ENCODE data around the gene VTCN1.
"Not testable (repeated sequence)": the region's sequence is repeated elsewhere in the genome, so short reads cannot be mapped to it uniquely, and the experiment has no call there.

The VTCN1 gene

DNA sequence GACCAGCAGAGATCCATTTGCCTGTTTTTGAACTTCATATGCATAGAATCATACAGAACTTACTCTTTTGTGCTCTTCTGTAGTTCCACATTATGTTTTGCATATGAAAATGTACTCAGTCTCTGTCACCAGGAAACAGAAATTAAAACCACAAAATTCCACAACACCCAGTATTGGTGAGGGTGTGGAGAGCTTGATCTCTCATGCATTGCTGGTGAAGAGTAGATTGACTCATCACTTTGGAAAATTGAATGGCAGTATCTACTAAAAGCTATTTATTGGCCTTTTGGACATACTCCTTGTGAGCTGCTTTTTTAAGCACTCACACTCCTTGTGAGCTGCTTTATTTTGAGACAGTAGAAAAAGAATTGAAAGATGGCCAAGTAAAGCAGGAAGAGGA lies 43.3 kb downstream of the VTCN1 start:
- no peak for DNase-seq (ENCODE audit: low read depth in 2 of 3, low spot score in 1 of 3)

DNA sequence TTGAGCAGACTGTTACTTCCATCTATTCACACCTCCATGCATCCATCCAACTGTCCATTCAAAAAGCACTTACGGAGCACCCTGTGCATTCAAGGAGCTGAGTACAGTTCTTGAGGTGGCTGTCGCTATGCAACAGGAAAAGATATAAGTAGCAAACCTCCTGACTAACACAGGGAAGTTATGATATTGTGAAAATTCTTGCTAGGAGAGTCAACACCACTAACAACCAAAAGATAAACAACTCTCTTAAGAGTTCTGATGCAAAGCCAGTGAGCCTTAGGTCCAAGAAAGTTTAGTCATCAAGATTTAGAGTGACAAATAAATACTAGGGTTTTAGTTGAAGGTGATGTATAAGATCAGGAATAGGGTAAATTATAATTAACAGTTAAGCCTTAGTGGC lies 44.7 kb downstream of the VTCN1 start:
- DNase-seq (ENCODE audit: low read depth in 2 of 3, low spot score in 1 of 3) = no peak

DNA sequence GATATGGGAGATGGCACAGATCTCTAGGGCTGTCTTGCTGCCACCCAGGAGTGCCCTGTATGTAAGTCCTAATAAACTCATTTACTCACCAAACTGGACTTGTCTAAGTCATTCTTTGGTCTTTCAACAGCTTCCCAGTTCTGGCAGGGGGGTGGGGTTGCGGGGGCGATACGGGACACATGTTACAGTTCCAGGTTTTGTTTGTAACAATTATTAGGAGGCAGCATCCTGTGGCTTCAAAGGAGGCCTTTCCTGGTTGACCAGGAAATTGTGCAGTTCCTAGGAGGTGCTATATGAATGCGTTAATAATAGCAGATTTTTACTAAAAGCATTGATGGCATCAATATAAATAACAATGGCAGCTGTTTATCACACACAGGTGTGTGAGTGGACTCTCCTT lies 46.5 kb downstream of the VTCN1 start:
- no peak for DNase-seq (ENCODE audit: low read depth in 2 of 3, low spot score in 1 of 3)

DNA sequence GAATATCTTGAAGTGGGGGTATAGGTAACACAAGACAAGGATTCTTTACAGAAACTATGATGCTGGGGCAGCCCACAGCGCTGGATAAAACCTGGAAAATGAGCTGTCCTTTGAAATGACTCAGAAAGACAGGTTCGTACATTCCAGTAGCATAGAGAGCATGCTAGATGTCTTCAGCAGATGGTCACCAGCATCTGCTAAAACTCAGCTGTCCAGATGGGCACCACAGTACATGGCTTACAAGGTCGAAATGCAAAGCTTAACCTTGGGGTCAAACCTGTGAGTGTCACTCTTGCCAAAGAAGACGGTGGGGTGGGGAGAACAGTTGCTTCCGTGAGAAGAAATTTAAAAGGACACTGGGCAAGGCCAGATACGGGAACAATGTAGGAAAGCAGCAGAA lies 47.9 kb downstream of the VTCN1 start:
- DNase-seq (ENCODE audit: low read depth in 2 of 3, low spot score in 1 of 3) = no peak

DNA sequence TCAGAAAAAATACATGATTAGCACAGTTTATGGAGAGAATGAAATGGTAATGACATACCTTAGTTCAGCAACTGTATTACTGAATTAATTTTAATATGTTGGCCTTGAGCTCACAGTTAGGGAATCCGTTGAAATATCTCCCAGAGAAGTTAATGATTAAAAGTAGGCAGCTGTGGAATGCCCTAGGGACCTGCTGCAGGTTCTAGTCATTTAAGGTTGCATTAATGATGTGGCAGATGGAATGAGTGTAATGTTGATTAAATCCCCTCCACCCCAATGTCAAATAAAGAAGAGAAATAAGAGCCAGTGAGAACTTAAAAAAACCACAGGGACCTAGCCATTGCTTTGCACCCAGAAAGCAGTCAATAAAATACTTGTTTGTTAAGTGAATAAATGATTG lies 48.8 kb downstream of the VTCN1 start:
- no peak for DNase-seq (ENCODE audit: low read depth in 2 of 3, low spot score in 1 of 3)

DNA sequence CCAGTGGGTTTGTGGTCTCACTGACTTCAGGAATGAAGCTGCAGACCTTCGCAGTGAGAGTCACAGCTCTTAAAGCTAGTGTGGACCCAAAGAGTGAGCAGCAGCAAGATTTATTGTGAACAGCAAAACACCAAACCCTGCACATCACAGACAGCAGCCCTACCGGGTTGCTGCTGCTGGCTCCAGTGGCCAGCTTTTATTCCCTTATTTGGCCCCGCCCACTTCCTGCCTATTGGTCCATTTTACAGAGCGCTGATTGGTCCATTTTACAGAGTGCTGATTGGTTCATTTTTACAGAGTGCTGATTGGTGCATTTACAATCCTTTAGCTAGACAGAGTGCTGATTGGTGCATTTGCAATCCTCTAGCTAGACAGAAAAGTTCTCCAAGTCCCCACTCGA lies 59.4 kb downstream of the VTCN1 start:
- DNase-seq (ENCODE audit: low read depth in 2 of 3, low spot score in 1 of 3) = not testable (repeated sequence)

DNA sequence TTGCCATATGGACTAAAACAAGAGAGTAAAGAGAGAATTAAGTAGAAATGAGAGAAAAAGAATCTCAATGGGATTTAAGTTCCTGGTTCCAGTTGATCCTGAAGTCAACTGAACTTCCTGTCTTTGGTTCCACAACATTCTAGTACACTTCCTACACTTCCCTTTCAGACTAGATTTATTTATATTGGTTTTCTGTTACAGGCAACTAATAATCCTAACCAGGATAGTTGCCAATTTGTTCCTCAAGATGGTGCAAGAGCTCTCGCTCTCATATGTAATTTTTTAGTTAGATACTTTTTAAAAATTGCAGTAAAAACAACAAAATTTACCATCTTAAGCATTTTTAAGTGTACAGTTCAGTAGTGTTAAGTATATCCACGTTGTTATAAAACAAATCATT lies 60.4 kb downstream of the VTCN1 start:
- DNase-seq (ENCODE audit: low read depth in 2 of 3, low spot score in 1 of 3) = no peak

DNA sequence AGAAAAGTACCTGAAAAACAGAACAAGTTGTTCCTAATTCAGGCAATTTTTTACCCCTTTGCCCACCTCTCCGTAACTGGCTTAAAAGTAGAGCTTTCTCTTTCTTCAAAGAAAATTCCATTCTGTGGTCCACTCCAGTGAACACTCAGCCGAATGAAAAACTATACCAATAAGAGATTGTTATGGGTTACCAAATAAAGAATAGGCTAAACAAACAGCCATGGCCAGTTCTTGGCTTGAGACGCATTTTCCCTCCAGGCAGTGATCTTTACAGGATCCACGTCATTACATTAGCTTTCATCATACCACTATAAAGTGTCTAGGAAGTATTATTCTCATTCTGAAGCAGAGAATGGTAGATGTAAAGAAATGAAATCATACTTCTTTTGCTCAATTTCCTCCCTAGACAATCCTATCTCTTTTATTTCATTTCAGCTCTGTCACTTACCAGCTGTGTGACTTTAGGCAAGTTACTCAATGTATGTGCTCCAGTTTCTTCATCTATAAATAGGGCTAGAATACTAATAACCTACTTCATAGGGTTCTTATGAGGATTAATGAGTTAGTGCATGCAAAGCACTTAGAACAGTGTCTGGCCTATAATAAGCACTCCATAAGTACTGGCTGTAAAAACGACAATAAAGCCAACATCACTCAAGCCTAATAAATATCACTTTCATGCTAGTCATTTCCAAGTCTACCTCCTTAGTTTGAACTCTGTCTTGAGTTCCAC lies 62.7 kb downstream of the VTCN1 start:
- no peak for DNase-seq (ENCODE audit: low read depth in 2 of 3, low spot score in 1 of 3)

DNA sequence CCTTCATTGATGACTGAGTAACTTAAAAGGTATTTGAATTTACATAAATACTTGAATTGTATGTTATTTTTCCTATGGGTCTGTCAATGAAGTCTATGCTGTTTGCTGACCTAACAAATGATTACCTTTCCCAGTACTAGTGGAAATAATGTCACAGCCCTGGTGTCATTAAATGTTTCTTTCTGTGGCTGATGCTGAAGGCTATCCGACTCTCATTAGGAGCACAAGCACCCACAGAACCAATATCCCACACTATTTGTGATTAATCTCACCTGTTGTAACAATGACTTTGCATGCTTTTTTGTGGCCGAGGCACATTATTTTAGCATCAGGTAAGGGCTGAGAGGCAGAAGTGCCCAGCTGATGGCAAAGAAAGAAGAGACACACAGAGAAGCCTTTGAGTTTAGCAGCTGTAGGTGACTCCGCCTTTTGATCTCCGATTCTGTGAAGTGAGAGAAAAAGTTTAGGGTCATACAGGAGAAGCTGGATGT lies 63.3 kb downstream of the VTCN1 start:
- no peak for DNase-seq (ENCODE audit: low read depth in 2 of 3, low spot score in 1 of 3)

DNA sequence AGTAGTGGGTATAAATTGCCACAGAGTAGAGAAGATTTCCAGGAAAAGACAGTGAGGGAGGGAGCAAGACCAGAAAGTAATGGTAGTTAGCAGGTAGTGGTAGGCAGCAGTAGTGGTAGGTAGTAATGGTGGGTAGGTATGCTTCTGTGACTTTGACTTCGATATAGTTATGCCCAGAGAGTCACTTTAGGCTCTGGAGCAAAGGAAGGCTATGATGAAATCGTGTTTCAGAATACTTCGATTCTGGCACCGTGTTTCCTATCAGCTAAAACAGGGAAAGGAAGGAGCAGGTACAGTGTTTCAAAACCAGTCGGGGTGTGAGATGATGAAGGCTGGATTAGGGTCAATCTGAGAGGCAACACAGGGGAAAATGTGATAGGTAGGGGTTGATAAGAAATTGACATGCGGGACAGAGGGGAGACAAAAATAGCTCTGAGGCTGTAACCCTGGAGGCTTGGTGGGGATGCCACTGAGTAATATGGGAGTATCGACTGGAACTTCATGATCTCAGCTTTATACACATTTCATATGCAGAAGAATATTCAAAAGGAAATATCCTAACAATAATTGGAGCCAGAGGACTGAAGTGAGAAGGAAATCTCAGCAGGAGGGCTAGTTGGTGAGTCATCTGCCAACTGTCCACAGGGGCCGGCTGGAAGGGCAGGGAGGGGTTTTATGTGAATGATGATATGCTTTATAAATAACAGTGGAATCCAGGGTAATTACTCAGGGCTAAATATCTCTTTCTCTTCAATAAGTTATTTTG lies 64.0 kb downstream of the VTCN1 start:
- DNase-seq (ENCODE audit: low read depth in 2 of 3, low spot score in 1 of 3) = no peak

DNA sequence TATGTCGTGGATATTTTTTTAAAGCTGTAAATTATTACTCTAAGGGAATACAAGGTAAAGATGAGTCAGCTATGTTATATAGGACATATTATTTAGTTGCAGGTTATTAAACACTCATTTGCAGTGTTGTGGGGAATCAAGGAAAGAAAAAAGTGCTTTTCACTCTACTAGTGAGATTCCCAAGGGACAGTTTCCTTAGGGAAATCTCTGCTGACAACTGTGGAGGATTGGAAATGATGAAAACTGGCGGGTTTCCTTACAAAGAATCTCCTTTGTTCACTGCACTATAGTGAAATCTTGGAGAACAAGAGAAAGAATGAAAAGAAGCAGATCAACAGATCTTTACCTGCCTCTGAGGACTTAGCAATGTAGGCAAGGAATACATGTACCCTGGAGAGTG lies 64.7 kb downstream of the VTCN1 start:
- no peak for DNase-seq (ENCODE audit: low read depth in 2 of 3, low spot score in 1 of 3)

DNA sequence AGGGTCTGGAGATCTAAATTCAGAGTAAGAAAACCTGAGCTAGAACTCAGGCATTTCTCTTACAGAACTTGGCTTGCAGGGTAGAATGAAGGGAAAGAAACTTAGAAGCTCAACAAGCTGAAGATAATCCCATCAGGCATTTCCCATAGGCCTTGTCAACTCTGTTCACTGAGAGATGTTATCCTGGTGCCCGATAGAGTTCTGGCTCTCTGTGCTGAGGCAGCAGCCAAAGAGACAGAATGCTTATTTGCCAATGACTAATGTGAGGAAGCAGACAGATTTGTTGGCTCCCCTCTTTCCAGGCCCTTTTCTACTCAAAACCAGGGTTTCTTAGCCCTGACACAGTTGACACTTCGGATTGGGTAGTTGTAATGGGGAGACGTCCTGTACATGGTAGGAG lies 66.9 kb downstream of the VTCN1 start:
- no peak for DNase-seq (ENCODE audit: low read depth in 2 of 3, low spot score in 1 of 3)

DNA sequence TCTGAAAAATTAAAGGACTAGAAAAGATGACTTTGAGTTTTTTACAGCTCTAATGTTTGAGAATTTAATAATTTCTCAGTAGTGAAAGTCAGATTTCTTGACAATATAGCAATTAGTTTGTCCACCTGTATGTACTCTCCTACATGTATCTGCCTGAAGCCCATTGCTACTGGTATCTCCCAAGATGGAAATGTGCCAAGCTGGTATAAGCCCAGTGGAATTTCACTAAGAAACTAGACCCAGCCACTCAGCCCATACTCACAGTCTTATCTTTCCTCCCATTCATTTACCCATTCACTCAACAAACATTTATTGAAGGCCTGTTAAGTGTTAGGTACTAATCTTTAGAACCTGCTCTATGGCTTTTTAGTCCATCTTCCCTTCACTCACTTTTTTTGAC lies 67.6 kb downstream of the VTCN1 start:
- no peak for DNase-seq (ENCODE audit: low read depth in 2 of 3, low spot score in 1 of 3)

DNA sequence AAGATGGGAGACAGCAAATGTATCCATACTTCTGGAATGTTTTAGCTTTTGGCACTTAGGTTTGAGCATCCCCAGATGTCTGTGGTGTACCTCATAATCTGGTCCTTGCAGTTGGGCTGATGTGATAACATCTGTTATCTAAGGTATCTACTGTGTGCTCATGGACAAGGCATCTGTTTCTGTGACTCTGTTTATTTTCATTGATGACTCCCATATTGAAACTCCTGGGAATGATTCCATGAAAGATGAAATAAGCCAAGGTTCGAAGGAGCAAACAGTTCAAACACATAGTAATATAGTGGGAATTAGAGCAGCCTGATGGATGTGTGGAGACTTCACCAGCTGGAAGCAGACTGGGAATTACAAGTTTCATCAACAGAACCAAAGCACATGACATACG lies 68.5 kb downstream of the VTCN1 start:
- DNase-seq (ENCODE audit: low read depth in 2 of 3, low spot score in 1 of 3) = no peak

DNA sequence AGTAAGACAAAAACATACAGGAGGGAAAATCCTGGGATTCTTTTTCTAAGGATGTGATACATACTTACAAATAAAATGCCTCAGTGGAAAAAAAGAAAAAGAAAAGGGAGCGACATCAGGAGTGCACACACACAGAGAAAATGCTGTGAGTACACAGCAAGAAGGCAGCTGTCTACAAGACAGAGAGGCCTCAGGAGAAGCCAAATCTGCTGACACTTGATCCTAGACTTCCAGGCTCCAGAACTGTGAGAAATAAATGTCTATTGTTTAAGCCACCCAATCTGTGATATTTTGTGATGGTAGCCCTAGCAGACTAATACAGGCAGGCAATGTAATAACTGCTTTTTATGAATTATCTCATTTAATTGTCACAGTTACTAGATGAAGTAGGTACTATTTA lies 72.2 kb downstream of the VTCN1 start:
- DNase-seq (ENCODE audit: low read depth in 2 of 3, low spot score in 1 of 3) = no peak

DNA sequence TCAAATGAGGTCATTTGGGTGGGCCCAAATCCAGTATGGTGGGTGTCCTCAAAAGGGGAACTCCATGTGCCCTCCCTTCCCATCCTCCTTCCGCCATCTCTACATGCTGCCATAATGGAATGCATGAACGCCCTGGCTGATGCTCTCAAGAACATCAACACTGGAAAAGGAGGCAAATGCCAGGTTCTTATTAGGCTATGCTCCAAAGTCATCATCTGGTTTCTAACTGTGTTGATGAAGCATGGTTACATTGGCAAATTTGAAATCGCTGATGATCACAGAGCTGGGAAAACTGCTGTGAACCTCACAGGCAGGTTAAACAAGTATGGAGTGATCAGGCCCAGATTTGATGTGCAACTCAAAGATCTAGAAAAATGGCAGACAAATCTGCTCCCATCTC lies 72.6 kb downstream of the VTCN1 start:
- DNase-seq (ENCODE audit: low read depth in 2 of 3, low spot score in 1 of 3) = no peak

DNA sequence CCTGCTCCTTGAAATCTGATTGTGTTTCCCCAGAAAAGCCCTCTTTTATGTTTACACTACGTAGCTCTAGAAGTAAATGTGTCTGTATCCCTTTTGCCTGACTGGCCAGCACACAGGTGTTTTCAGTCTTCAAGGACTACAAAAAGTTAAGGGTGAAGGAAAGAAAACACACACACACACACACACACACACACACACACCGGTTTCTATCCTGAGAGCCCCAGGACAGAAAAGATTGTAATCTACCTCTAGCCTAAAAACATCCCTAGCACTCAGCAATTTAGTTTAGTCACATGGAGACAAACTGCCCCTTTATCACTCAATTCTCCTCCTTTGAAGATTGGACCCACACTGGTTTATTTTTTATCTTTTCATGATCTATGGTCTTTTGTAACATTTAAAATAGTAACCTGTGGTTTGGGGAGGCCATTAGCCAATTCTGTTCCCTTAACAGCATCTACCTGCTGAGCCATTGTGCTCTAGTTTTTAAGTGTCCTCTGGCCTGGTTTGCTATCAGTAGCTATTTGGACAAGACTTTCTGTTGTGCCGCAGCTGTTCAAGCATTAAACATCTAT lies 73.4 kb downstream of the VTCN1 start:
- no peak for DNase-seq (ENCODE audit: low read depth in 2 of 3, low spot score in 1 of 3)

DNA sequence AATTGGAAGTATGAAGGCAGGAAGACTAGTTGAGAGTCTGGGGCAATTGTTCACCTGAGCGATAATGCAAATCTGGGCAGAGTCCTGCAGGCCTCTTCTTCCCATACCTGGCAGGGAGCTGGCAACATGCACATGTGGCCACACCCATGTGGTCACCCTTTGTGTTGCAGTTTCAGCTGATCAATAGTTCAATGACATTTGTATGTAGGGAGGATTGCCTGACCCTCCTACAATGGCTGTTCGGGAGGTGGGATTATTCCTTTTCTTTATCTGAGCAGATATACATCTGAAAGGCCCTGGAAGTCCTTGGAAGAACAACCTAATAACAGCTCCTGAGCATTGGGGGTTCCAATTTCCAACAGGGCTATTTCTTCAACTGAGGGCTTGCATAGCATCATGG lies 74.0 kb downstream of the VTCN1 start:
- no peak for DNase-seq (ENCODE audit: low read depth in 2 of 3, low spot score in 1 of 3)

DNA sequence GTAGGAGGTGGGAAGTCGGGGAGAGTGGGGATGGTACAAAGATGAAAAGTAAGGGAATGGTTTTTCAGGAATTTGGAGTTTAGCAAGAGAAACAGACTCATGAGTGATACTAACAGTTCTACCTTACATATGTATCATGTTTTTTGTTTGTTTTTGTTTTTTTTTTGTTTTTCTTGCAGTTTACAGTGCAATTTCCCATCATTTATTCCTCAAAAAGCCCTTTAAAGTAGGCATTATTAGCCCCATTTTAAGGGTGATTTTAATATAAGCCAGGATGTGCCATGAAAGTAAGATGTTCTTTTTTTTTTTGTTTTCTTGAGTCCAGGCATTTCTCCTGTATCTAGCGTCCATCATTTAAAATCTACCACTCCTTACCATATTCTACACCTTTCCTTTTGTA lies 75.4 kb downstream of the VTCN1 start:
- no peak for DNase-seq (ENCODE audit: low read depth in 2 of 3, low spot score in 1 of 3)

DNA sequence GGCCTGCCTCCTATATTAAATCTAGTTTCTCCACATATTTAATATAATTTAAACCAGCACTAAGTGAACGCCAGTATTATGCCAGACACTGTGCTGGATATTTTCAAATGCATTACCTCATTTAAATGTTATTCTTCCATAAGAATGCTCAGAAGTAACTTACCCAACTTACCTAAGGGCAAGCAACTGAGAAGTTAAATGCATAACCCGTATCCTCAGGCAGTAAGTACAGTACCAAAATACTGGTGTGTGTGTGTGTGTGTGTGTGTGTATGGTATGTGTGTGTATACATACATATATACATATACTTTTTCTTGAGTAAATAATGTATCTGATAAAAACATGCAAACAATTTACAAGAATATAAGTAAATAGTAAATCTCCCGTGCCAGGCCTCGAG lies 80.2 kb downstream of the VTCN1 start:
- DNase-seq (ENCODE audit: low read depth in 2 of 3, low spot score in 1 of 3) = no peak

DNA sequence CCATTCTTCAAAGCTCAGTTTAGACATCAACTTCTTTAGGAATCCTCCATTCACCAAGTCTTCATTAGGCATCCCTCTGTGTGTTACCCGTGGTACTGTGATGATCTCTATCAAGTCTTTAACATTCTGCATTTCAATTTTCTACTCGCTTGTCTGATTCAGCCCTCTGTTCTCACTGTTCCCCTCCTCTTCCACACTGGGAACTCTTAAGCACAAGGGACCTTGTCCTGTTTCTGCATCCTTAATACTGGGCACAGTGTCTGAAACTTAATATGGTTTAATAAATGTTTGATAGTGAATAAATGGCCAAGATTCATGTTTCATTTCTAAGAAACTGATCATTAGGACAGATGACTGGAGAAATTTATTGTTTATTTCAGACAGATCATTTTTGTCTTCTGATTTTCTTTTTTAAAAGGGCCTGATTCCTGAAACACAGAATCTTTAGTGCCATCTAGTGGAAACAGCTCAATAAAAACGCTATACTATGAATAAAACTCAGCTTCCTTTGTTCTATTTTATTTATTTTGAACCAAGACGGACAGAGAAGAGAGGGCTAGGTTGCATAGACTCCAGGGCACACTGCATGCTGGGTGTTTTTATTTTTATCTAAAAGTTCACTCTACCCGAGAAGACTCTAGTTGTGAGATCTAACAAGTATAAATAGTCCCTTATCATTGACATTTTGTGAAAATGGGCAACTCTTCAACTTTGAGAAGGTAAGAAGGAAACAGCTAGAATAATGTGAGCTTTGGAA lies 82.2 kb downstream of the VTCN1 start:
- DNase-seq (ENCODE audit: low read depth in 2 of 3, low spot score in 1 of 3) = no peak

DNA sequence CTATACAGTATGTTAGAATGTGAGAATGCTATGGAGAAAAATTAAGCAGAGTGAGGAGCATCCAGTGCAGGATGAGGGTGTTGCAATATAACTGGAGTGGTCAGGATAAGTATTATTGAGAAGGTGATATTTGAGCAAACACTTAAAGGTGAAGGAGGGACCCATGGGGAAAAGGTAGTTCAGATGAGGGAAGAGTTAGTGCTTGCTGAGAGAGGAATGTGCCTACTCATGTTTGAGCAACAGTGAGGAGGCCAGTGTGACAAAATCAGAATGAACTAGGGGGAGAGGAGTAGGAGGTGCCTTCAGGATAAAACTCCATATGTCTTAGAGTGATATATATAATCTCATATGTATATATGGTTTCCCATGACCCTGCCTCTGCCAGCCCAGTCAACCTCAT lies 82.9 kb downstream of the VTCN1 start:
- no peak for DNase-seq (ENCODE audit: low read depth in 2 of 3, low spot score in 1 of 3)
